GM12874 (cell line): ENCODE measurements around the gene IFTAP.

Experiments
- CTCF ChIP-seq: IDR thresholded peaks from 2 replicates; pipeline ENCODE4 v1.5.1; 2011; ENCODE audit warnings: low read depth, mild to moderate bottlenecking, control low read depth, low read length, moderate library complexity; ENCODE audit not compliant: insufficient read depth

Gene IFTAP

GRCh38 chr11:36703055-36703404 lies 108.7 kb downstream of the IFTAP start:
- no peak for TF ChIP-seq CTCF
